GM18909 (cell line): ENCODE measurements around the gene IL1A.

Experiments used
- ATAC-seq: cut with Tn5 transposase; IDR thresholded peaks from one replicate; pipeline ENCODE4 v1.9.1; 2021; ENCODE audit warnings: mild to moderate bottlenecking; ENCODE audit not compliant: unreplicated experiment, poor library complexity

The IL1A gene

GRCh38 chr2:112765251-112765650 lies 19.0 kb downstream of the IL1A start:
- no peak for ATAC-seq

DNA sequence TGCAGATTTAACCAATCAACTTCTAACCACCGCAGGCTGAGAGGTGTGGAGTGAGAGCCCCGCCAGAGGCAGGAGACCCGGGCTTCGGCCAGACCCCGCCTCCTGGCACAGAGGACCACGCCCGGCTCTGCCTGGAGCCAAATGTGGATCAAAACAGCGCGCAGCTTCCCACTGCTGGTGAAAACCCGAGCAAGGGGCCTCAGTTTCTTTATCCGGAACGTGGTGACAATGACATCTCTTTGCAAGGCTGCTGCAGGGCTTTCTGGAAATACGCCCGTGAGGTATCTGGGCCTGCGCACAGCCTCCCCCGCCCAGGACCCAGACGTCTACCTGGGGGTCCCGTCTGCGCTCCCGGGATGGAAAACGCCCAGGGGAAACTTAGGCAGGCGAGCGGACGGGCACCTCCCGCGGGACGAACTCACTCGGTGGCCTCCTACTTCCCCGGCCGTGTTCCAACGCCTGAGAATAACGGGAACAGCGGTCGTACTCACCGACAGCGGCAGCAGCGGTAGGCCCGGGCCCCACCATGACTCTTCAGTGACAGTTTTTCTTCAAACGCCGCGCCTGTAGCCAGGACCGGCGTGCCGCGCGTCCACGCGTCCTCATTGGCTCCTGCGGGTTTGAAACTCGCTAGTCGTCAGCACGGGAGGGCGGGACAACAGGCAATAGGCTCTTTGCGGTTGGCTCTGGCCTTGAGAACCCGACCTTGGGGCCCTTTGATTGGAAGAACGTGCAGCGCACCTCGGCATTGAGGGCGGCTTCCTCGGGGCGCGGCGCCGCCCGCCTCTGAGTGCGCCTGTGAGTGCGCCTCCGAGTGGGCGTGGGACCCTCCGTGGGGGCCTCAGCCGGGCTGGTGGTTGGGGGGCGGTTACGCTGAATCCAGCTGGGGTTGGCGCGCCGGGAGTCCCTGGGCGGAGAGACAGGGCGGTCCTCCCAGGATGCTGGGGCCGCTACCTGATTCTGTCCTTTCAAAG lies 19.9 kb downstream of the IL1A start, which contains the start of gene CKAP2L:
Gene CKAP2L (minus strand): TSS at position 539 of the 974 bp plus-strand sequence. CDS start 11 bp downstream, at position 528.
- ATAC-seq, result peak; percentile 98

- ATAC-seq, result no peak
These were observed 22.0 kb downstream of the IL1A start for GRCh38 chr2:112762276-112762675.

- no peak for ATAC-seq
These were observed 24.1 kb downstream of the IL1A start for GRCh38 chr2:112760149-112760548.

GRCh38 chr2:112758711-112759110 lies 25.6 kb downstream of the IL1A start:
- no peak for ATAC-seq

- ATAC-seq, result no peak
These were observed 27.0 kb downstream of the IL1A start for GRCh38 chr2:112757265-112757664.

- no peak for ATAC-seq
These were observed 28.1 kb downstream of the IL1A start for GRCh38 chr2:112756207-112756606.

GRCh38 chr2:112755444-112755843 lies 28.8 kb downstream of the IL1A start:
- ATAC-seq, result no peak

DNA sequence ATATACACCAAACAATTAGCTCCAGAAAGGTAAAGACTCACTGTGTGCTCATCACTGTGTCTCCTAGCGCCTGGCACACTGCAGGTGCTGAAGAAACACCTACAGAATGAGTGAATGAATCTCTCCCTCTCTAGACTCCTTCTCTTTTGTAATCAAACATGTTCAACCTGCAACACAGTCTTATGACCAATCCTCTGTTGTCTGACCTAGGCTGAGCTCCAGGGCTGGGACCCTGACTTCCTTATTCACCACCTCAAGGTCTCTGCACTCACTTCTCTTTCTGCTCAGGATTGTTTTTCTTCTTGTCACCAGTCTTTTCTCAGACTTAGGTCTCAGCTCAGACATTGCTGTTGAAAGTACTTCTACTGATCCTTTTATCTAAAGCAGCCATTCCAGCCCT lies 29.7 kb downstream of the IL1A start:
- no peak for ATAC-seq

DNA sequence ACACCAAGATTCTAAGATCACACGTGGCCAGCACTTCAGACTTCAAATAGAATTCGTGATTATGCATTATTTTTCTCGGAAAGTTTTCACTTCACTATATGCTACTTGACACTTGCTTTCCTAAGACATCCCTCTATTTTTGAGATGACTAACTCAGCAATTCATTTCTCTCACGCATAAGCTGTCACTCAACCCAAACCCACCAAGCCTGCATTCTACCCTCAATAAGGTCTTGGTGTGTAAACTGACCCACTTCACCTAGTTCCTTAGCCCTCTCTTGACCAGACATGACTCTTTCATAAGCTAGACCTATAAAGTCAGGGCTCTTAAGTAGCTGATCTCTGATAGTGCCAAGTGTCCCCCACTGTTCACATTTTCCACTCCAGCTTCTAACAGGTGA lies 31.6 kb downstream of the IL1A start:
- no peak for ATAC-seq

DNA sequence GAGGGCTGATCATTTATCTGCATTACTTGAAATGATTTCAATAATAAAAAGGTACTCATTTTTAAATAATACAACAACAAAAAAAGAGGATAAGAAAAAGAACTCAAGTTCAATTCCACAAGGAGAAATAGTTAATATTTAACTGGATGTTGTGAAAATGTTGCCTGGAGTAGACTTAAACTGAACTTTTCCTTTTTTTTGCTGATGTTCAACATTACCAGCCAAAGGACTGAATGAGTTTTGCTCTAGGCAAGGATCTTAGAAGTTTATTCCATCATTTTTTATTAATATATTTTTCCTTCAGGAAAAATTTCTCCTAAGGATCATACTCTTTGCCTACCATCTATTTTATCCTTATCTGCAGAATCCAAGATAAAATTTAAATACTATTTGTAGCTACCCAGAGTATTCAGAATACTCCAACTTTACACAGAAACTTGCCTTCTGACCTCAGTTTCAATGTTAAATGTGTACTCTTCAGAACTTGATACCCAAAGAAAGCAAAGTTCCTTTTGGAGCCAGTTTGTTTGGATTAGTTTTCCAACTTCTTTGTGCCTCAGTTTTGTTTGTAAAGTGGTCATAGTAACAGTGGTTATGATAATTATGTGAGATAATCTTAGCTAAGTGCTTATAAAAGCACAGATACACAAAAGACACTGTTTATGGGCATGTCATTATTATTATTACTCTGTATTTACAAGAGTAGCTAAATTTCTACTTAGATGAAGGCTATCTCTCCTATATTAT lies 32.7 kb downstream of the IL1A start:
- no peak for ATAC-seq

DNA sequence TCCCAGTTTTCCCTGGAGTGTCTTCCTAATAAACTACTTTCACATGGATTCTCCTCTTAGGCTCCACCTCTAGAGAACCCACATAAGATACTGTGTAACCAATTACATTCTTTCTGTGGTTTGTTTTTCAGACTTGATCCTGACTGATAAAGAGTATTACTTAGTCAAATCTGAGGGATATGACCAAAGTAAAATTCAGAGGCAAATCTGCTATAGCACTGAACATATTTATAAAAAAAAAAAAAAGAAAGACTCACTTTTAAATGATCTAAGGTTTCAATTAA lies 33.8 kb downstream of the IL1A start:
- ATAC-seq, result no peak

DNA sequence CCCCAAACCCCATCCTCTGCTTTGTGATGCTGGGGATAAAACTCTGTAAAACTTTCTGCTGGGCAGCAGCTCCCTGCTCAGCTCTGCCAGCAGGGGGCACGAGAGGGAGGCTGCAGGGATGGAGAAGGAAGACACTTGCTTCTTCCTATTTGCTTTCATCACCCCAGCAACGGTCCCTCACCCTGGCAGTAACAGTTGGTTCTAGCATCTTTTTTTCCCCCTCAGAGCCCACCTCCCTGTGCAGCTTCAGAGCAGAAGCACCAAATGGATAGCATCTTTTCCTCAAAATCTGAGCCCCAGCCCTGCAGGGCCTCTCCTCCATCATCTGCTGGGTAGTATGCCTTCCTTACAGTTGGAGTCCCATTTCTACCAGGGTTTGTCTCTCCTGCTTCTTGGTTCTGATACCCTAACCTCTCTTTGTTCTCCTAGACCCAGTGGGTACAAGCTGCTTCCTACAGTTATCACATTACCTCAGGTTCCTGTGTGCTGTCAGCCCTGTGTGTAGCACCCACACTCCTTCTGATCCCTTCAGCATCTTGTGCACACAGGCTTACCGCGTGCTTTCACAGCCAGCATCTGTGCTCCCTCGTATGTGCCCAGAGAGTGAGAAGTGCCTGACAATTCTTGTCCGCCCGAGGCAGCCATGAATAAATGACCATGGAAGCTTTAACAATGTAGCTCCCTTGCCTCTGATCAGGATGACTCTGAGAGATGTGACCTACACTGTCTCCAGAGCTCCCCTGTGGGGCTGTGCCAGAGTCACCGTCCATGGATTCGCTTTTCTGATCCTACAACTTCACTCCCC lies 34.3 kb downstream of the IL1A start:
- ATAC-seq, result peak; percentile 81

DNA sequence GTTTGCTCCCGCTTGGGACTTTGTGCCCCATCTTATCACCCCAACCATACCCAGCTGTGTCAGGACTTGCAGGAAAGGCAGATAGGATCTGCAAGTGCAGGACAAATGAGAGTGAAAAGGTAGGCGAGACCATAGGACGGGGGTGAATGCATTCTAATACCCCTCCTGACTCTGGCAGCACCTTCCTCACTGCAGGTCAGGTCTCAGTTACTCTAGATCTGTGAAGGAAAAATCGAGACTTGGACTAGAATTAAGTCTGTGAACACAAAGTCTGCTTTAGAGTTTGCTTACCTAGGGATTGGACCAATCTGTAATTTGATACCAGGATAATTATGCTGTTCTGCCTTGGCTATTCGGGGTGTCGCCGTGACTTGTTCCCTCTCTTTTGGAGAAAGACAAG lies 43.8 kb downstream of the IL1A start:
- no peak for ATAC-seq

GRCh38 chr2:112737542-112738232 lies 46.6 kb downstream of the IL1A start:
- no peak for ATAC-seq

DNA sequence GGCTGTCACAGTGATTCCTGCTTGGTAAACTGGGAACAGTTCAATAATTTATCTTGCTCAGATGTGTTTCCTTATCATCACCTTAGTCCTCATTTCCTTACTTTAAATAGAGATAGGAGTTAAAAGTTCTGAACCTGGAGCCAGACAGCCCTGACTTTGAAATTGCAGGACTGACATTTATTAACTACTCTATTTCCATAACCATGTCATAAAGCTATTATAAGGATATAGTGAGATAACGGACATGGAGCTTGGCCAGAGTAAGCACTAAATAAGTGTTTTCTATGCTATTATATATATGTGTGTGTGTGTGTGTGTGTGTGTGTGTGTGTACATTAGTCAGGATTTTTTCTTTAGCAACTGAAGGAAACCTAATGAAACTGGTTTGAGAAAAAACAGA lies 50.4 kb downstream of the IL1A start:
- ATAC-seq, result no peak

DNA sequence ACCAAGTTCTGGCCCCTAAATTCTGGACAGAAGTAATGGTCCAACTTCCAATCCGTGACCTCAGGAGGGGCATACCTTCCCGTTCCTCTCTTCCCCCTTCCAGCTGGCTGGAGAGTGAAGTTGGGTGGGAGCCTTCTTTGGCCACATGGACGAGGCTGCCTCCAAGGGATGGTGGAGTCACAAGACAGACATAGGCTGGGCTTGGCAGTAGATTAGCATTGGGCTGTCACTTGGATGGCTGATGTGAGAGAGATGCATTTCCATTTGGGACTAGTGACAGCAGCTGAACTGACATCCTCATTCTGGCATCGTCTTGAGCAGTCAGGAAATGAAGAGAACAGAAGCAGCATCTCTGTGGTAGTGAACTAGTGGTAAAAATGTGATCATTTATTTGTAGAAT lies 50.8 kb downstream of the IL1A start:
- no peak for ATAC-seq

DNA sequence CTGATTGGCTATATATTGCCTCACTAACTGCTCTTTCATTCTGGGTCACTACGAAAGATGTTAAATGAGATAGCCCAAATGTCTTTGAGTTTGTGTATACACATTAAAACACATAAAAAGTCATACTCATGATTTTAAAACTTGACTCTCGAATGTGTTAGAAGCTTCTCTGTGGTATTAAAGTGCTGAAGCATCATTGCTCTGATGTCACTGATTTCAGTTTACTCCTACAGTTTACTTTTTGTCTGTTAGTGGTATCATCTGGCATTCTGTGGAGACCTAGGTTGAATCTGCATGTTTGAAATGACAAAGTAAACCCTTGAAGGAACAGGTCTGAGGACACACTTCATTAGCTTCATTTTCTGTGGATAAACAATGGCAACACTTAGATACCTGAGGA lies 52.8 kb downstream of the IL1A start:
- ATAC-seq, result no peak

DNA sequence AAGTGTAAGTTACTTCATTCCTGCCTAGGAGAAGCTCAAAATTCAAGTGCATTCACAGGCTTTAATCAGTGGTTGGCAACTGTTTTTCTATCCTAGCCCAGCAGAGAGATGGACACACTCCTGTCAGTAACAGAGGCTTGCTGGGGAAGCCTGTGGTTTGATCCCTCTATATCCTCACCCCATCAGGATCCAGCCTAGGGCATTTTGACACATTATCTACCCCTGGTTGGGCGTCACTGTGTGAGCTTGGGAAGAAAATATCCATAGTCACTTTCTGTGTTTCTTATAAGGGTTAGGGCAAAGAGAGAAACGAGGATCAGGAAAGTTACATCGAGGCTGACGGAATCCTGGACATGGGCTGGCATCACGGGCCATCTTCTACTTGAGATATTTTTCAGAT lies 53.5 kb downstream of the IL1A start:
- no peak for ATAC-seq

DNA sequence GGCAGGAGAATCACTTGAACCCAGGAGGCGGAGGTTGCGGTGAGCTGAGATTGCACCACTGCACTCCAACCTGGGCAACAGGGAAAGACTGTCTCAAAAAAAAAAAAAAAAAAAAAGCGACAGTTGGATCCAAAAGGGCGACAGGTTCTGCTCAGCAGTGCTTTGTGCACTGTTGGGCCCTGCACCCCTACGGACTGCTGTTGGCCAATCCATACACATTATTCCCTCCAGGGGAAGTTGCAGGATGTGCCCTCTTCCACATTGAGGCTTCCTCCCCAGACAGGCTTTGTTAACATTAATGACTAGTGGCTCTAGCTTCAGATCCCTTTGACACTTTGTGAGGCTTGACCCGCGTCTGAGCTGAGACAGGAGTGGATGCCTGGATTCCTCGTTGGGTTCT lies 54.1 kb downstream of the IL1A start:
- ATAC-seq, result no peak
